HEK293 (cell line): ENCODE results near the gene ZNF423.

ENCODE experiments used
- BCL11A ChIP-seq: fragments of 450-650 bp; formaldehyde crosslinking; IDR thresholded peaks from 2 replicates; pipeline ENCODE4 v1.5.1; 2016; ENCODE audit warnings: low read depth, missing biosample characterization, missing genetic modification characterization
- GLIS2 ChIP-seq: fragments of 450-650 bp; formaldehyde crosslinking; IDR thresholded peaks from 2 replicates; pipeline ENCODE4 v1.5.1; 2016; ENCODE audit warnings: missing biosample characterization, missing genetic modification characterization
- OVOL3 ChIP-seq: fragments of 450-650 bp; formaldehyde crosslinking; IDR thresholded peaks from 2 replicates; pipeline ENCODE4 v1.5.1; 2016; ENCODE audit warnings: missing biosample characterization, missing genetic modification characterization
- ZBTB1 ChIP-seq: fragments of 450-650 bp; formaldehyde crosslinking; IDR thresholded peaks from 2 replicates; pipeline ENCODE4 v1.5.1; 2016; ENCODE audit warnings: missing biosample characterization, missing genetic modification characterization
- ZBTB20 ChIP-seq: fragments of 450-650 bp; formaldehyde crosslinking; IDR thresholded peaks from 2 replicates; pipeline ENCODE4 v1.5.1; 2016; ENCODE audit warnings: missing biosample characterization, missing genetic modification characterization
- ZBTB7A ChIP-seq: fragments of 450-650 bp; formaldehyde crosslinking; IDR thresholded peaks from 2 replicates; pipeline ENCODE4 v1.5.1; 2016; ENCODE audit warnings: low read depth, missing biosample characterization, missing genetic modification characterization
- ZNF274 ChIP-seq, 2 experiments: fragments of 200-500 bp in 1 of 2; fragments of 450-650 bp in 1 of 2; sonication (Bioruptor generic) in 1 of 2; formaldehyde crosslinking in 1 of 2; IDR thresholded peaks; 2 replicates each; pipeline versions ENCODE4 v1.5.1 to v1.6.1; 2014 to 2016; ENCODE audit warnings: borderline replicate concordance in 1 of 2, inconsistent platforms in 1 of 2, low read length in 1 of 2, missing biosample characterization in 1 of 2, missing genetic modification characterization in 1 of 2
- ZNF292 ChIP-seq: fragments of 450-650 bp; formaldehyde crosslinking; IDR thresholded peaks from 2 replicates; pipeline ENCODE4 v1.5.1; 2016; ENCODE audit warnings: low read depth, missing biosample characterization, missing genetic modification characterization, borderline replicate concordance
- ZNF561 ChIP-seq: fragments of 450-650 bp; IDR thresholded peaks from 2 replicates; pipeline ENCODE4 v1.5.1; 2018; ENCODE audit warnings: missing biosample characterization, missing genetic modification characterization, borderline replicate concordance
- ZNF701 ChIP-seq: fragments of 450-650 bp; formaldehyde crosslinking; IDR thresholded peaks from 2 replicates; pipeline ENCODE4 v1.5.1; 2016; ENCODE audit warnings: missing biosample characterization, missing genetic modification characterization
- ZNF843 ChIP-seq: fragments of 450-650 bp; formaldehyde crosslinking; IDR thresholded peaks from 2 replicates; pipeline ENCODE4 v1.5.1; 2016; ENCODE audit warnings: missing biosample characterization, missing genetic modification characterization
- TF ChIP-seq, protein P1 (sequence below): fragments of 450-650 bp; formaldehyde crosslinking; IDR thresholded peaks from 2 replicates; pipeline ENCODE4 v1.5.1; 2016; ENCODE audit warnings: missing biosample characterization, missing genetic modification characterization
- TF ChIP-seq, protein P2 (sequence below): fragments of 450-650 bp; formaldehyde crosslinking; IDR thresholded peaks from 2 replicates; pipeline ENCODE4 v1.5.1; 2016; ENCODE audit warnings: missing biosample characterization, missing genetic modification characterization
- TF ChIP-seq, protein P3 (sequence below): fragments of 450-650 bp; formaldehyde crosslinking; IDR thresholded peaks from 2 replicates; pipeline ENCODE4 v1.5.1; 2016; ENCODE audit warnings: missing biosample characterization, missing genetic modification characterization, low read depth

DNA sequence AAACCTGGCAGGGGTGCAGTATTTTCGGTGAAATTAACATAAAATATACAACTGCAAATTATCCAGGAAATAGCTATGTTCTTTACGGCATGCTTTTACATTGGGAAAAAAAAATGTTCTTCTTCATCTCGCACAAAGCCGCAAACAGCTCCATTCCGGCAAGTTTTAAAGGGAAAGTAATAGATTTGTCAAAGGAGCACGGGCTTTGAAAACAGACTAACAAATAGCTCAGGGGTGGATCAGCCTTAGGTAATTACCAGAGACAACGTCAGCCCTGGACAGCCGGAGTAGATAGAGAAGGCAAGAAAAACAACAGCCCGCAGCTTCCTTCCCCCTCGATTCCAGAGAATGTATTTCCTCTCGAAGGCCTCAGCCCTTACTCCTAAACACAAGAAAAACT is 259.8 kb downstream of the ZNF423 start:
- TF ChIP-seq ZBTB20 (no peak), ZBTB7A (no peak), BCL11A (tag by site-specific recombination) (no peak), GLIS2 (tag by site-specific recombination) (no peak), ZNF561 (no peak), OVOL3 (tag by site-specific recombination) (no peak), ZNF274 (IDR thresholded peaks at IDR 0.05; ENCODE audit: low read length) (no peak), ZNF274 (tag by site-specific recombination; IDR thresholded peaks at IDR 0.05; ENCODE audit: borderline replicate concordance) (no peak), ZNF701 (no peak), ZNF292 (tag by site-specific recombination) (no peak), ZNF843 (tag by site-specific recombination) (no peak), ZBTB1 (tag by site-specific recombination) (no peak)
- TF ChIP-seq, protein P1, sequence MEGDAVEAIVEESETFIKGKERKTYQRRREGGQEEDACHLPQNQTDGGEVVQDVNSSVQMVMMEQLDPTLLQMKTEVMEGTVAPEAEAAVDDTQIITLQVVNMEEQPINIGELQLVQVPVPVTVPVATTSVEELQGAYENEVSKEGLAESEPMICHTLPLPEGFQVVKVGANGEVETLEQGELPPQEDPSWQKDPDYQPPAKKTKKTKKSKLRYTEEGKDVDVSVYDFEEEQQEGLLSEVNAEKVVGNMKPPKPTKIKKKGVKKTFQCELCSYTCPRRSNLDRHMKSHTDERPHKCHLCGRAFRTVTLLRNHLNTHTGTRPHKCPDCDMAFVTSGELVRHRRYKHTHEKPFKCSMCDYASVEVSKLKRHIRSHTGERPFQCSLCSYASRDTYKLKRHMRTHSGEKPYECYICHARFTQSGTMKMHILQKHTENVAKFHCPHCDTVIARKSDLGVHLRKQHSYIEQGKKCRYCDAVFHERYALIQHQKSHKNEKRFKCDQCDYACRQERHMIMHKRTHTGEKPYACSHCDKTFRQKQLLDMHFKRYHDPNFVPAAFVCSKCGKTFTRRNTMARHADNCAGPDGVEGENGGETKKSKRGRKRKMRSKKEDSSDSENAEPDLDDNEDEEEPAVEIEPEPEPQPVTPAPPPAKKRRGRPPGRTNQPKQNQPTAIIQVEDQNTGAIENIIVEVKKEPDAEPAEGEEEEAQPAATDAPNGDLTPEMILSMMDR (tag by site-specific recombination): no peak
- TF ChIP-seq, protein P2, sequence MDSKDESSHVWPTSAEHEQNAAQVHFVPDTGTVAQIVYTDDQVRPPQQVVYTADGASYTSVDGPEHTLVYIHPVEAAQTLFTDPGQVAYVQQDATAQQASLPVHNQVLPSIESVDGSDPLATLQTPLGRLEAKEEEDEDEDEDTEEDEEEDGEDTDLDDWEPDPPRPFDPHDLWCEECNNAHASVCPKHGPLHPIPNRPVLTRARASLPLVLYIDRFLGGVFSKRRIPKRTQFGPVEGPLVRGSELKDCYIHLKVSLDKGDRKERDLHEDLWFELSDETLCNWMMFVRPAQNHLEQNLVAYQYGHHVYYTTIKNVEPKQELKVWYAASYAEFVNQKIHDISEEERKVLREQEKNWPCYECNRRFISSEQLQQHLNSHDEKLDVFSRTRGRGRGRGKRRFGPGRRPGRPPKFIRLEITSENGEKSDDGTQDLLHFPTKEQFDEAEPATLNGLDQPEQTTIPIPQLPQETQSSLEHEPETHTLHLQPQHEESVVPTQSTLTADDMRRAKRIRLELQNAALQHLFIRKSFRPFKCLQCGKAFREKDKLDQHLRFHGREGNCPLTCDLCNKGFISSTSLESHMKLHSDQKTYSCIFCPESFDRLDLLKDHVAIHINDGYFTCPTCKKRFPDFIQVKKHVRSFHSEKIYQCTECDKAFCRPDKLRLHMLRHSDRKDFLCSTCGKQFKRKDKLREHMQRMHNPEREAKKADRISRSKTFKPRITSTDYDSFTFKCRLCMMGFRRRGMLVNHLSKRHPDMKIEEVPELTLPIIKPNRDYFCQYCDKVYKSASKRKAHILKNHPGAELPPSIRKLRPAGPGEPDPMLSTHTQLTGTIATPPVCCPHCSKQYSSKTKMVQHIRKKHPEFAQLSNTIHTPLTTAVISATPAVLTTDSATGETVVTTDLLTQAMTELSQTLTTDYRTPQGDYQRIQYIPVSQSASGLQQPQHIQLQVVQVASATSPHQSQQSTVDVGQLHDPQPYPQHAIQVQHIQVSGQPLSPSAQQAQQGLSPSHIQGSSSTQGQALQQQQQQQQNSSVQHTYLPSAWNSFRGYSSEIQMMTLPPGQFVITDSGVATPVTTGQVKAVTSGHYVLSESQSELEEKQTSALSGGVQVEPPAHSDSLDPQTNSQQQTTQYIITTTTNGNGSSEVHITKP (tag by site-specific recombination): no peak
- TF ChIP-seq, protein P3, sequence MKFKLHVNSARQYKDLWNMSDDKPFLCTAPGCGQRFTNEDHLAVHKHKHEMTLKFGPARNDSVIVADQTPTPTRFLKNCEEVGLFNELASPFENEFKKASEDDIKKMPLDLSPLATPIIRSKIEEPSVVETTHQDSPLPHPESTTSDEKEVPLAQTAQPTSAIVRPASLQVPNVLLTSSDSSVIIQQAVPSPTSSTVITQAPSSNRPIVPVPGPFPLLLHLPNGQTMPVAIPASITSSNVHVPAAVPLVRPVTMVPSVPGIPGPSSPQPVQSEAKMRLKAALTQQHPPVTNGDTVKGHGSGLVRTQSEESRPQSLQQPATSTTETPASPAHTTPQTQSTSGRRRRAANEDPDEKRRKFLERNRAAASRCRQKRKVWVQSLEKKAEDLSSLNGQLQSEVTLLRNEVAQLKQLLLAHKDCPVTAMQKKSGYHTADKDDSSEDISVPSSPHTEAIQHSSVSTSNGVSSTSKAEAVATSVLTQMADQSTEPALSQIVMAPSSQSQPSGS (tag by site-specific recombination): no peak
